KMS-11 (cell line): Measurements from ENCODE around the gene LRRN1.

ENCODE experiments used
- H2AFZ ChIP-seq: fragments of 200-600 bp; sonication (generic); 2 replicates; pipeline ENCODE4 v1.6.1; 2016; ENCODE audit warnings: antibody characterized with exemption, mixed run types, low read depth
- H3K27ac ChIP-seq: fragments of 200-600 bp; sonication (generic); 2 replicates; pipeline ENCODE4 v1.6.1; 2016; ENCODE audit warnings: mild to moderate bottlenecking, mixed run types
- H3K27me3 ChIP-seq: fragments of 200-600 bp; sonication (generic); 2 replicates; pipeline ENCODE4 v1.6.1; 2017; ENCODE audit warnings: mild to moderate bottlenecking, low read depth, mixed run types, moderate library complexity; ENCODE audit not compliant: insufficient read depth
- H3K36me3 ChIP-seq: fragments of 200-600 bp; sonication (generic); 2 replicates; pipeline ENCODE4 v1.6.1; 2017; ENCODE audit warnings: mild to moderate bottlenecking, mixed run types; ENCODE audit not compliant: insufficient read depth
- H3K4me1 ChIP-seq: fragments of 200-600 bp; sonication (generic); 2 replicates; pipeline ENCODE4 v1.6.1; 2016; ENCODE audit warnings: mild to moderate bottlenecking, low read depth, mixed run types; ENCODE audit not compliant: poor library complexity, severe bottlenecking
- H3K4me2 ChIP-seq: fragments of 200-600 bp; sonication (generic); 2 replicates; pipeline ENCODE4 v1.7.0; 2016; ENCODE audit warnings: mild to moderate bottlenecking, mixed run types
- H3K4me3 ChIP-seq: fragments of 200-600 bp; sonication (generic); IDR thresholded peaks from 2 replicates; pipeline ENCODE4 v1.6.1; 2017; ENCODE audit warnings: low read depth, low read length, mixed read lengths; ENCODE audit not compliant: insufficient read depth
- H3K79me2 ChIP-seq: fragments of 200-600 bp; sonication (generic); 2 replicates; pipeline ENCODE4 v1.6.1; 2016; ENCODE audit warnings: low read depth, mixed run types; ENCODE audit not compliant: insufficient read depth
- H3K9ac ChIP-seq: fragments of 200-600 bp; sonication (generic); 2 replicates; pipeline ENCODE4 v1.6.1; 2016; ENCODE audit warnings: mild to moderate bottlenecking, mixed run types
- H4K20me1 ChIP-seq: fragments of 200-600 bp; sonication (generic); 2 replicates; pipeline ENCODE4 v1.6.1; 2016; ENCODE audit warnings: mild to moderate bottlenecking, mixed run types; ENCODE audit not compliant: insufficient read depth
- CTCF ChIP-seq: fragments of 200-600 bp; sonication (generic); conservative IDR thresholded peaks from 2 replicates; pipeline ENCODE4 v1.6.1; 2017; ENCODE audit warnings: low read depth, mild to moderate bottlenecking, antibody characterized with exemption, low read length, moderate library complexity, mixed read lengths

The LRRN1 gene

DNA sequence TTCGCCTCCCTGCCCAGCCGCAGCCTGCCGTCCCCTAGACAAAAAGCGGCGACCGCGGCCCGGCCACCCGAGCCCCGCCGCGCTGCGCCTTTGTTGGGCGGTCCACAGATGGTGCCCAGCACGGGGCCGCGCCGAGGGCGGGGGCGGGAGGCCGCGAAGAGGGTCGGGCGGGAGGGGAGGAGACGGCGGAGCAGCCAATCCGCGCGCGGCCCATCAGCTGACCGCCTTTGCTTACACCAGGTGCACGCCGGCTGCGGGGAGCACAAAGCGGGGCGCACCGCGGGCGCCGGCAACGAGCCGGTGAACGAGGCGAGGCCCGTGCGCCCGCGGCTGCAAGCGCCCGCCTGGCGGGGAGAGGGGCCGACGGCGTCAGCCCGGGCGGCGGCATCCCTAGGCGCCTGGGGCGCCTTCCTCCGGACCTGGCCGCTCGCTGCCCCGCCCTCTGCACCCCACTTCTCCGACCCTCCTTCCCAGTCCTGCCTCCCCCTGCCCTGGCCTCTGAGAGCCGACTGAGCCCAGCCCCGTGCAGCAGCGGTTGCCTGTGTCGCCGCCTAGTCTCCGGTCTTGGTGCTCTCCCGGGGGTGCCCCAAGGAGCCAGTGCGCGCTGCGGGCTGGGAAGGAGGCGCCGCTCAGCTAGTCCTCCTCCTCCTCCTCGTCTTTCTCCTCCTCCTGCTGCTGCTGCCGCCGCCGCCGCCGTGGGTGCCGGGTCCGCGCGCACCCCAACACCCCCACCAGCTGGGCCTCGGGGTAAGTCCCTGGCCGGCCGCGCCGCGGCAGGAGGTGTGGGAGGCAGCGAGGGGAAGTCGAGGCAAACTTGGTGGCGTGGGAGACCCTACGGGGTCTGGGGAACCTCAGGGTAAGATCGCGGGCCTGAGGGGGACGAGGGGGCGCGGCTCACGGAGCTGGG lies at the start of gene LRRN1:
TSS of gene LRRN1 (plus strand) at position 259 of the 907 bp plus-strand sequence. CDS start 45,211 bp downstream, outside the sequence.
- Histone ChIP-seq H3K4me1 (peaks cover 6% of the 10 kb centered on the region), H3K9ac (peak within 1 kb of the TSS; percentile 70; the same call in 1 of the 2 replicates), H4K20me1 (no peaks in the 10 kb centered on the region), H3K4me3 (peak within 1 kb of the TSS; percentile 28), H3K36me3 (no peaks in the 10 kb centered on the region), H2AFZ (peak within 1 kb of the TSS; percentile 66), H3K27me3 (no peaks in the 10 kb centered on the region), H3K4me2 (peak within 1 kb of the TSS; percentile 68), H3K79me2 (no peaks in the 10 kb centered on the region; the same call in 1 of the 2 replicates), H3K27ac (peak within 1 kb of the TSS; percentile 76)
- no peak for TF ChIP-seq CTCF

- TF ChIP-seq CTCF, result no peak
- Histone ChIP-seq H2AFZ (no peak overlapping the region), H3K27ac (no peak overlapping the region), H4K20me1 (no peaks in the 10 kb centered on the region), H3K9ac (no peak overlapping the region), H3K36me3 (no peaks in the 10 kb centered on the region), H3K79me2 (no peaks in the 10 kb centered on the region), H3K4me2 (no peak overlapping the region), H3K4me1 (no peaks in the 10 kb centered on the region), H3K27me3 (no peaks in the 10 kb centered on the region), H3K4me3 (no peak overlapping the region)
Measured at GRCh38 chr3:3753416-3753815, 45.8 kb upstream of the LRRN1 start.

GRCh38 chr3:3765661-3766060 lies 33.6 kb upstream of the LRRN1 start:
- no peaks in the 10 kb centered on the region for H3K79me2 ChIP-seq
- H3K27me3 ChIP-seq, result no peaks in the 10 kb centered on the region
- H3K4me3 ChIP-seq, result no peak overlapping the region
- H2AFZ ChIP-seq, result no peak overlapping the region
- no peak overlapping the region for H3K4me2 ChIP-seq
- no peak overlapping the region for H3K9ac ChIP-seq
- no peaks in the 10 kb centered on the region for H3K36me3 ChIP-seq
- no peak overlapping the region for H3K27ac ChIP-seq
- TF ChIP-seq CTCF, result no peak
- H4K20me1 ChIP-seq, result no peaks in the 10 kb centered on the region
- H3K4me1 ChIP-seq, result no peaks in the 10 kb centered on the region

GRCh38 chr3:3766140-3766539 lies 33.1 kb upstream of the LRRN1 start:
- Histone ChIP-seq H3K27me3 (no peaks in the 10 kb centered on the region), H3K4me1 (no peaks in the 10 kb centered on the region), H3K9ac (no peak overlapping the region), H2AFZ (no peak overlapping the region), H3K4me3 (no peak overlapping the region), H4K20me1 (no peaks in the 10 kb centered on the region), H3K4me2 (no peak overlapping the region), H3K27ac (no peak overlapping the region), H3K79me2 (no peaks in the 10 kb centered on the region), H3K36me3 (no peaks in the 10 kb centered on the region)
- no peak for TF ChIP-seq CTCF
